GM12892 (cell line): Measurements from ENCODE around the gene TNS1.

Experiments used
- POLR2A ChIP-seq: IDR thresholded peaks from 2 replicates; pipeline ENCODE4 v1.6.1; 2011; ENCODE audit warnings: low read depth, low read length, control low read depth
- TAF1 ChIP-seq: IDR thresholded peaks from 2 replicates; pipeline ENCODE4 v1.6.1; 2011; ENCODE audit warnings: low read depth, mild to moderate bottlenecking, control low read depth, low read length, borderline replicate concordance

GRCh38 chr2:217904614-217904965, 98.2 kb downstream of the TNS1 start:
- TF ChIP-seq POLR2A (no peak), TAF1 (no peak)
